HG02588 (cell line): Measurements from ENCODE around the gene ZNF385D.

ENCODE experiments used
- ATAC-seq: cut with Tn5 transposase; IDR thresholded peaks from one replicate; pipeline ENCODE4 v1.9.1; 2021; ENCODE audit warnings: mild to moderate bottlenecking, moderate library complexity; ENCODE audit not compliant: unreplicated experiment

The ZNF385D gene

DNA sequence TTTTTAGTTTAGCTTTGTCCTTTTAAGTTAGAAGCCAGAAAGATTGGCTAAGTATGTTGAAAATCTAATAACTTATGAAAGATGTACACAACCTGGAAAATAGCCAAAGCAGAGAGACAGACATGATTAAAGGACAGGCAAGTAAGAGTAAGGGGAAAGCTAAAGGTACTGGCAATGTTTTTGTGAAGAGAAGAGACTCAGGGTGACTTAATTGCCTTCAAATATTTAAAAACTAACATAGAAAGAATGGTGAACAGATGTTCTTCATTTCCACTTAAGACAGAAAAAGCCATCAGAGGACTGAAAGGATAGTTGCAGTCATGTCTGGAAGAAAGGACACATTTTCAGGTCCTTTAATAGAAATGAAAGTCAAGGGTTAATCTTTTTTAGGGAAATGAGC is 68.8 kb downstream of the ZNF385D start:
- ATAC-seq: no peak

GRCh38 chr3:21673393-21673792 is 77.6 kb downstream of the ZNF385D start:
- ATAC-seq: no peak

- ATAC-seq: no peak
Observed at GRCh38 chr3:21672303-21672702, 78.7 kb downstream of the ZNF385D start.

DNA sequence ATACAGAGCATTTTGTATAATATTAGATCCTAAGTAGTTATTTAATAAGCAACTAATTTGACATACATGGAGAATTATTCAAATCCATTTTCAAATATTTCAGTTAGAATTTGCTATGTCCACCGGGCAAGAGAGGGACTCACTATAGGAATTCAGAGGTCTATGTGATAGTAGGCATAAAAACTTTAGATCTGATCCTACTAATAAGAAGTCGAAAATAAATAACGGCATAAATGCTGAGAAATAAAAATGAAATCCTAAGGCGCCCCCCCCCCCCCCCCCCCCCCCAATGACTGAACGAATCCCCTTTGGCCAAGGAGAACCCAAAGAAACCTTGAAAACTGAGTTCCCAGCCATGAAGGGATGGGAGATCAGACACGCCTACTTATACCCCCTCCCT is 80.6 kb downstream of the ZNF385D start:
- ATAC-seq: no peak

GRCh38 chr3:21668012-21668411 is 83.0 kb downstream of the ZNF385D start:
- no peak for ATAC-seq

DNA sequence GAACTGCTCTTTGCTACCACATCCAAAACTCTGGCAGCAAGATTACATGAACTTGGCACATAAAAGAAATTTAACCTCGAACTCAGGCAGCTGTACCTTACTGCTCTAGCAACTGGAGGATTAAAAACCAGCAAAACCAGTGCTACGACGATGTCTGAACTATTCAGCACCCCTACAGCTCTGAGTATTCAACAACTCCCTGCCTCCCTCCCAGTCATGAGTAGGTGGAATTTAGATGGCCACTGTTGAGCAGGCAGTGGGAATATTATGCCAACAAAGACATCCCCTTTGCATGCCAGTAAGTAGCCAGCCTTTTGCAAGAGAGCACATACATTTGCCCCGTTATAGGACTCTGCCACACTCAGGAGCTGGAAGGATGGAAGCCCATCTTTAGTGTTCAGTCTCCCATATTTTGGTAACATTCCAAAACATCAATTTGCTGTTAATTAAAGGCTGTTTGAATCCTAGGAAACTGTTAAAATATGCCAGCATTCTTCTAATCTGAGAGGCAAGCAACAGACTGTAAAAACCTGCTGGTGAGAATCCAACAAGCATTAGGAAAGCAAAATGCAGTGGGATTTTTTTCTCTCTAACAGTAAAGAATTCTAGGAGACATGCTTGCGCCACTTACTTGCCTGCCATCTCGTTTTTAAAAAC is 85.4 kb downstream of the ZNF385D start:
- no peak for ATAC-seq

GRCh38 chr3:21664996-21665395 is 86.0 kb downstream of the ZNF385D start:
- ATAC-seq: no peak

DNA sequence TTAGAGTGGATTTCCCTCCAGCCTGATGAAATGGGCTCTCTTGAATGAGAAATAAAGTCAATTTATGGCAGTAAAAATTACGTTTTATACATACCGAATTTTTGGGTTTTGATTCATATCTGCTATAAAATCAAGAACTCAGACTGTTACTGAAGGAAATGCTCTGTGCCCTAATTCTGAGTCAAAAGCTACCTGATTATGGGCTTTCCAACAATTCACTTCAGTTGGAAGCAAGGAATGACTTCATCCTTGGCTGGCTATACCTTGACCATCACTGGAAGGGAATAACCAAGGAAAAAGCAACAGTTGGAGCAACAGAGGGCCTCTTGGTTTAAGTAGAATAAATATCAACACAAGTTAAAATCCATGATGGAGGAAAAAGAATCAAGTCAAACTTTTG is 88.6 kb downstream of the ZNF385D start:
- no peak for ATAC-seq

- ATAC-seq: no peak
Observed at GRCh38 chr3:21654662-21655061, 96.3 kb downstream of the ZNF385D start.

DNA sequence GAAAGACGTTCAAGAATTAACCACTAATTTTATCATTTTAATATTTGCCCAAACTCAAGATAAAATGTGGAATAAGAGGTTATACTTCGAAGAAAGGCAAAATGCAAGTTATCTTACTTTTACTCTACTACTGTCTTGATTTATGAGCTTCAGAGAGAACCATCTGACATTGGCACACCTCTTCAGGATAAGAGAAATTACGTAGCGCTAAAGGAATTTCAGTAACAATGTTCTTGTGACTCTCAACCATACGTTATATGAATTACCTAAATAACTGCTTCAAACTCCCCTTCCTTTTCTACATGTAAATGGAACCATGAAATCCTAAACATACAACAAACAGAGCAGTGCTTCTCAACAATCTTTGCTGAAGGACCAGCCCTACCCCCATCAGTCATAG is 96.8 kb downstream of the ZNF385D start:
- no peak for ATAC-seq

- no peak for ATAC-seq
Observed at GRCh38 chr3:21649519-21649918, 101.5 kb downstream of the ZNF385D start.

- no peak for ATAC-seq
Observed at GRCh38 chr3:21647961-21648360, 103.0 kb downstream of the ZNF385D start.

DNA sequence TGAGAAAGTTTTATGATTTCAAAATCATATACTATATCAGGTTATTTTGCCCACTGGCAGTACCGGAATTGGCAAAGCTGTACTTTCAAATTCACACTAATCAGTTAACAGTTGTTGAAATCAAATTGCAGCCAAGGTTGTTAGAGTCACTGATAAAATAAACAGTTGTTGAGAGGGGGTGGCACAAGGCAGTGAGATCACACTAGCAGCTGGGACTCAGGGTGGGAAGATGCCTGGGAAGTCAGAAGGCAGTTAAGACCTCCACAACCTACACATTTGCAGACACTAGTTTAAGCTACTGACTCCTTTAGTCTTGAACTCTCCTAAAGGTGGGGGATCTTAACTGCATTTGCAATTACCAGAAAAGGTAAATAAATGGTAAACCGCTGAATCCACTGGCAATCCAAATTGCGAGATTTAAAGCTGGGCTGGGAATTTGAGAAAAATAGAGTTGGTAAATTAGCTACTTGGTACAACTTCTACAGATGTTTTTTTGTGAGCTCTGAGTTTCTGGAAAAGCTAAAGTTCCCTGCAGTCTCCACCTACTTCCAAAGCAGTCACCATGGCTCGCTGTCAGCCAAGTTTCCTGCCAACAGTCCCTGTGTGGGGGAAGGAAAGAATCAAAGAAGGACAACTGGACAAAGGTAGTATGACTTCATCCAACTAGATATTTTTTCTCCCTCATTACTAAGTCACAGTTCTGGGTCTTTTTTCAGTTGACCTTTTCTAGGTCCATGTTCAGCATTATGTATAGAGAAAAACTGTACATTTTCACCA is 105.7 kb downstream of the ZNF385D start:
- ATAC-seq: no peak

- no peak for ATAC-seq
Observed at GRCh38 chr3:21644268-21644667, 106.7 kb downstream of the ZNF385D start.

- ATAC-seq: no peak
Observed at GRCh38 chr3:21643752-21644151, 107.3 kb downstream of the ZNF385D start.

GRCh38 chr3:21642433-21642832 is 108.6 kb downstream of the ZNF385D start:
- ATAC-seq: no peak

DNA sequence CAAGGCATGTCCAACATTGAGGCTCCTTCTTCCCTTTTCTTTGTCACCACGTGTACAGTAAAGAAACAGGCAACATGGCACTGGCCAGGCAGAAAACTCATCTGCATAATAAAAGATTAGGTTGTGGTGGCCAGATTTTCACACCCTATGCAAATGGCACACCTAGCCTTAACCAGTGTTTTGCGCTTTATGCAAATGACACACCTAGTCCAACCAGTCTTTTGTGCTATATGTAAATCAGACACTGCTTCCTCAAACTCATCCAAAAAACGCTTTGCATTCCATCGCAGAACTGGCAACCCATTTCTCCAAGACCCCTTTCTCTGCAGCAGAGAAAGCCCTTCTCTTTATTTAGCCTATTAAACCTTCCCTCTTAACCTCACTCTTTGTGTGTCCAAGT is 109.1 kb downstream of the ZNF385D start:
- no peak for ATAC-seq

DNA sequence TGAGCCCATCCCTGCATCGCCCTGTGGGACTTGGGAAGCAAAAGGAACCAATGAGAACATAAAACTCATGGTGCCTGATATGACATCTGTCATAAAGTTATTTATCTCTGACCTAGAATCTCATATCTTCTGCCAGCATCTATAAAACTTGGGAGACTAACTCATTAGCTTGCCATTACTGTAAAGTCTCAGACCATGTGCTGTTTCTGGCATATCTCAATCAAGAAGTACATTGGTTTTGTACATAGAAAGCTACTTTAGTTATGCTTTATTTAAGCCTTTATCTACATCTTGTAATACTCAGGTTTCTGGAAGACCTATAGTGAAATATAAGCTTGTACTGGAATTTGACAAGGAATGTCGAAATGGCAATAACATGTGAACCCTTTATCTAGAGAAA is 112.5 kb downstream of the ZNF385D start:
- ATAC-seq: no peak

- no peak for ATAC-seq
Observed at GRCh38 chr3:21634112-21634511, 116.9 kb downstream of the ZNF385D start.

DNA sequence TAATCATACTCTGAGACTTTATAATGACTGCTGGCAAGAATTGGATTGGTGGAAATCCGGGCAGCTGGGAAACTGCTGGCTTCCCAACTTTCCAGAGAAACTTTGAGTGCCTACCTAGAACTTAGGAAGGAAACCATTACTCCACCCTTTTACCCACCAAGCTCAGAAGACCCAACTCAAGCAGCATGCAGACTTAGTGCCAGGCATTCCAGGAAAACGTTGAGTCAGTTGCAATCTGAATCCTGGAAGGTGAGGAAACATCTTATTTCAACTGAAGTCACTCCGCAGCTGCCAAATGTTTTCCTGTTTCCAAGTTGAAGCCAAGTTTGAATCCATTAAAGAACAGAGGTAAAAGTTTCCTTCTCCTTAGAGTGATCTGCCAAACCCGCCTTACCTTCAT is 126.5 kb downstream of the ZNF385D start:
- no peak for ATAC-seq

- no peak for ATAC-seq
Observed at GRCh38 chr3:21621181-21621651, 129.8 kb downstream of the ZNF385D start.

- no peak for ATAC-seq
Observed at GRCh38 chr3:21620511-21621155, 130.4 kb downstream of the ZNF385D start.
